ENCODE data around the gene ZC3H8. TPM values are rescaled to one million over a fixed set of nuclear protein-coding genes. Genes with fewer than 3 reads are reported as not detected.

The ZC3H8 gene
- total and polyA plus RNA-seq, 2 donors (not counting 1 experiment from before 2014, with no cell fraction given): 5.5 to 26.0 TPM

- no CpG with 5 or more reads among the region's 5 CpGs for WGBS (ENCODE audit: insufficient coverage)
- Mint-ChIP-seq H3K4me3 (no peak overlapping the region), H3K27ac (no peak overlapping the region), H3K27me3 (no peaks in the 10 kb centered on the region), H3K9me3 (ENCODE audit: insufficient read depth) (no peaks in the 10 kb centered on the region), H3K4me1 (no peaks in the 10 kb centered on the region)
- H3K4me1 ChIP-seq (ENCODE audit: control insufficient read depth in 2 of 2, insufficient read depth in 2 of 2, low read length in 2 of 2): no peaks in the 10 kb centered on the region
- POLR2A ChIA-PET: no interaction called here
- CTCF ChIA-PET: interaction anchor here (0.9 kb wide), 1 partner anchor 40 kb away, joined by 3 read pairs; no protein-coding TSS in a partner anchor
- peaks cover 7% of the 10 kb centered on the region for H4K20me1 ChIP-seq (ENCODE audit: control insufficient read depth, insufficient read depth, low read length, poor library complexity, severe bottlenecking)
- intact Hi-C loops (cut with micrococcal nuclease): no loop called here
- no peaks in the 10 kb centered on the region for H3K27me3 ChIP-seq (replicated peaks in 1 of 4; ENCODE audit: control extremely low read depth in 1 of 4, control insufficient read depth in 3 of 4, insufficient read depth in 4 of 4, low read length in 3 of 4)
- H3K9ac ChIP-seq (ENCODE audit: low read length): no peak overlapping the region
- DNase-seq (no peak), ATAC-seq (ENCODE audit: low read depth) (no peak)
- H3K4me2 ChIP-seq (replicated peaks; ENCODE audit: low read depth, low read length, poor library complexity, severe bottlenecking): no peak overlapping the region
- H3K36me3 ChIP-seq (replicated peaks in 1 of 2; ENCODE audit: control extremely low read depth in 1 of 2, control insufficient read depth in 1 of 2, extremely low read depth in 1 of 2, insufficient read depth in 2 of 2, low read length in 1 of 2): peaks cover 0 to 2% of the 10 kb centered on the region in 2 experiments
- H3K9me3 ChIP-seq (ENCODE audit: control extremely low read depth in 1 of 3, control insufficient read depth in 2 of 3, insufficient read depth in 1 of 3, low read length in 2 of 3): no peaks in the 10 kb centered on the region
- H2AFZ ChIP-seq (ENCODE audit: insufficient read depth, low read depth, low read length, poor library complexity, severe bottlenecking): no peak overlapping the region
- no peak overlapping the region for H3K27ac ChIP-seq (ENCODE audit: low read length in 2 of 2)
- no peak overlapping the region for H3K4me3 ChIP-seq (ENCODE audit: control extremely low read depth in 1 of 5, extremely low read depth in 1 of 5, insufficient read depth in 1 of 5, low read depth in 2 of 5, low read length in 4 of 5)
- H3K79me2 ChIP-seq (ENCODE audit: control insufficient read depth, insufficient read depth, low read length): peaks cover 9% of the 10 kb centered on the region
- TF ChIP-seq CTCF (IDR thresholded peaks at IDR 0.05) (no peak), EZH2 (IDR thresholded peaks at IDR 0.05; ENCODE audit: borderline replicate concordance, insufficient read depth, low read depth, low read length, poor library complexity, severe bottlenecking) (no peak)
Measured at GRCh38 chr2:112295407-112296078, 40.7 kb upstream of the ZC3H8 start.

DNA sequence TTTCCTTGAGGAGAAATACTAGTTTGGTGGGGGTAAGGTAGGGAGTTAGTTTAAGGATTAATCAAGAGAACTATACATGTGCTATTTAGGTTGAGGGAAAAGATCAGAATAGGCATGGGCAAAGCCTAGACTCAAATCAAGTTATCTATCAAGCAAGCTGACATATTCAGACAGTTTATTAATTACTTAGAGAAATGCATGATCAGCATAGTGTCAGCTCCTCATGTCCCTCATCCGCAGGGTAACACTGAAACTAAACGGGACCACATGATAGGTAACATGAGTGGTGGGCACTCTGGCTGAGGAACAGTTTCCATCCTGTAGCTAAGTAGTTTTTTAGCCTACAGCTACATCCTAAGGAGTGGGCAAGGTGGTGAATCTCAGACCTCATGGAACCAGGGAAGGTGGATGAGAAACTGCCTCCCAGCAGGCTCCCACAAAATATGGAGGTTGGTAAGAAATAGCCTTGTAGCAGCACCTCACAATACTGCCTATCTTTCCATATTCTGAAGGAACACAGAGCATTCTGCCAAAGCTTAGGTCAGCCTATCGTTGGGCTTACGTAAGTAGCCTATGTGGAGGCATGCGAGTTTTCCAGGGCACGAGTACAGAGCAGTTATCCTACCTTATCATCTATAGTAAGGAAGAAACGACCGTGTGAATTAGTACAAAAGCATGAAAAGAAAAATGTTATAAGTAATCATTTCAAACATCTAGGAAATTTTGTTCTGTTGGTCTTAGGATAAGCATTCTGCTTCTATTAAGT, 39.0 kb upstream of the ZC3H8 start:
- H3K79me2 ChIP-seq (ENCODE audit: control insufficient read depth, insufficient read depth, low read length): peaks cover 19% of the 10 kb centered on the region
- H3K4me2 ChIP-seq (replicated peaks; ENCODE audit: low read depth, low read length, poor library complexity, severe bottlenecking): no peak overlapping the region
- DNase-seq (no peak), ATAC-seq (ENCODE audit: low read depth) (no peak)
- peaks cover 7% of the 10 kb centered on the region for H4K20me1 ChIP-seq (ENCODE audit: control insufficient read depth, insufficient read depth, low read length, poor library complexity, severe bottlenecking)
- ChIA-PET POLR2A (no interaction called here), CTCF (no interaction called here)
- H3K27ac Mint-ChIP-seq: no peak overlapping the region
- no peaks in the 10 kb centered on the region for H3K27me3 Mint-ChIP-seq
- no peaks in the 10 kb centered on the region for H3K9me3 Mint-ChIP-seq (ENCODE audit: insufficient read depth)
- H3K9me3 ChIP-seq (ENCODE audit: control extremely low read depth in 1 of 3, control insufficient read depth in 2 of 3, insufficient read depth in 1 of 3, low read length in 2 of 3): no peaks in the 10 kb centered on the region
- intact Hi-C loops (cut with micrococcal nuclease): no loop called here
- H3K27me3 ChIP-seq (replicated peaks in 1 of 4; ENCODE audit: control extremely low read depth in 1 of 4, control insufficient read depth in 3 of 4, insufficient read depth in 4 of 4, low read length in 3 of 4): no peaks in the 10 kb centered on the region
- H3K27ac ChIP-seq (ENCODE audit: low read length in 2 of 2): no peak overlapping the region
- H3K4me1 Mint-ChIP-seq: no peaks in the 10 kb centered on the region
- no peak overlapping the region for H3K4me3 Mint-ChIP-seq
- H2AFZ ChIP-seq (ENCODE audit: insufficient read depth, low read depth, low read length, poor library complexity, severe bottlenecking): no peak overlapping the region
- no peak overlapping the region for H3K4me3 ChIP-seq (ENCODE audit: control extremely low read depth in 1 of 5, extremely low read depth in 1 of 5, insufficient read depth in 1 of 5, low read depth in 2 of 5, low read length in 4 of 5)
- no peaks in the 10 kb centered on the region for H3K4me1 ChIP-seq (ENCODE audit: control insufficient read depth in 2 of 2, insufficient read depth in 2 of 2, low read length in 2 of 2)
- H3K36me3 ChIP-seq (replicated peaks in 1 of 2; ENCODE audit: control extremely low read depth in 1 of 2, control insufficient read depth in 1 of 2, extremely low read depth in 1 of 2, insufficient read depth in 2 of 2, low read length in 1 of 2): no peaks in the 10 kb centered on the region
- 100% methylated on average over 2 of the region's 8 CpGs for WGBS (ENCODE audit: insufficient coverage)
- TF ChIP-seq CTCF (IDR thresholded peaks at IDR 0.05) (no peak), EZH2 (IDR thresholded peaks at IDR 0.05; ENCODE audit: borderline replicate concordance, insufficient read depth, low read depth, low read length, poor library complexity, severe bottlenecking) (no peak)
- H3K9ac ChIP-seq (ENCODE audit: low read length): no peak overlapping the region

Measured in B cell (primary cell).